Prostate gland (tissue), 2 donors: Measurements from ENCODE around the gene IRS1. TPM values are rescaled to one million over a fixed set of nuclear protein-coding genes. Genes with fewer than 3 reads are reported as not detected.
"Not testable (repeated sequence)": the region's sequence is repeated elsewhere in the genome, so short reads cannot be mapped to it uniquely, and the experiment has no call there.

Experiments used
- DNase-seq: peaks from one replicate; pipeline ENCODE4 v3.0.0-alpha.2; 2019; ENCODE audit warnings: low spot score
- H3K27ac ChIP-seq, 2 donors: fragments of 200-600 bp; sonication (generic); 2 replicates each; pipeline ENCODE4 v1.5.1; 2017 to 2019
- H3K27me3 ChIP-seq: fragments of 200-600 bp; sonication (generic); replicated peaks from 2 replicates; pipeline ENCODE4 v1.5.1; 2019; ENCODE audit not compliant: insufficient read depth
- H3K36me3 ChIP-seq, 2 donors: fragments of 200-600 bp; sonication (generic); 1 replicate in 1 of 2; 2 replicates in 1 of 2; pipeline versions ENCODE4 v1.5.1 to v1.8.1; 2017 to 2019
- H3K4me1 ChIP-seq: fragments of 200-600 bp; sonication (generic); replicated peaks from 2 replicates; pipeline ENCODE4 v1.5.1; 2019
- H3K4me3 ChIP-seq, 2 donors: fragments of 200-600 bp; sonication (generic); 2 replicates each; pipeline ENCODE4 v1.5.1; 2017 to 2019
- H3K9me3 ChIP-seq: fragments of 200-600 bp; sonication (generic); 2 replicates; pipeline ENCODE4 v1.5.1; 2017
- CTCF ChIP-seq, 4 experiments: fragments of 200-600 bp in 2 of 4; fragments of 450-650 bp in 2 of 4; sonication (generic) in 2 of 4; IDR thresholded peaks; 1 replicate in 3 of 4; 2 replicates in 1 of 4; pipeline ENCODE4 v1.5.1; 2016 to 2019; ENCODE audit warnings: antibody characterized with exemption in 4 of 4, mild to moderate bottlenecking in 2 of 4, moderate library complexity in 2 of 4
- POLR2A ChIP-seq: fragments of 450-650 bp; IDR thresholded peaks from one replicate; pipeline ENCODE4 v1.6.1; 2016; ENCODE audit warnings: antibody characterized with exemption, mild to moderate bottlenecking
- POLR2AphosphoS5 ChIP-seq: sonication (generic); formaldehyde crosslinking; IDR thresholded peaks from one replicate; pipeline ENCODE4 v1.6.1; 2017; ENCODE audit warnings: antibody characterized with exemption
- WGBS: methylation state at CpG from one replicate; pipeline ENCODE4 v1.1.5; 2018; 5-methylcytosine and 5-hydroxymethylcytosine counted together
- intact Hi-C: fragments of 100-400 bp; cut with DNase I; formaldehyde crosslinking; loops from one replicate; pipeline ENCODE4 v1.14.2; 2022
- total RNA-seq, 2 donors: library from RNA; depleted of rRNA; stranded (reverse); fragments of >200 nt; gene quantifications; one replicate each; pipeline ENCODE4 v1.1.0, GENCODE V29; 2016

IRS1 gene
- total RNA-seq, 2 donors from 2014 or later = 37.6 to 40.6 TPM

GRCh38 chr2:226845386-226846116 lies 45.9 kb upstream of the IRS1 start:
- intact Hi-C loops = no loop called here
- Histone ChIP-seq H3K27ac (no peak overlapping the region), H3K4me1 (no peaks in the 10 kb centered on the region), H3K4me3 (no peak overlapping the region), H3K27me3 (no peaks in the 10 kb centered on the region), H3K36me3 (no peaks in the 10 kb centered on the region), H3K9me3 (no peaks in the 10 kb centered on the region)
- no peak for DNase-seq
- 90% methylated on average over 3 of the region's 3 CpGs for WGBS
- TF ChIP-seq CTCF (IDR thresholded peaks at IDR 0.05) (no peak), POLR2A (no peak), POLR2AphosphoS5 (no peak)

GRCh38 chr2:226843001-226843400 lies 43.4 kb upstream of the IRS1 start:
- DNase-seq, H3K9me3 ChIP-seq, H3K4me3 ChIP-seq, H3K27ac ChIP-seq, H3K27me3 ChIP-seq, H3K36me3 ChIP-seq, intact Hi-C loops, H3K4me1 ChIP-seq: not testable (repeated sequence)
- WGBS = 82% methylated on average over 1 of the region's 1 CpG

- no peaks in the 10 kb centered on the region for H3K9me3 ChIP-seq
- 97% methylated on average over 2 of the region's 2 CpGs for WGBS
- no peak for TF ChIP-seq POLR2AphosphoS5
- TF ChIP-seq CTCF (IDR thresholded peaks at IDR 0.05) = no peak
- no peak for TF ChIP-seq POLR2A
- no peak overlapping the region for H3K4me3 ChIP-seq
- H3K27me3 ChIP-seq = no peaks in the 10 kb centered on the region
- no peak overlapping the region for H3K27ac ChIP-seq
- intact Hi-C loops = loop anchor here (10.0 kb wide), 1 partner anchor 135 kb away; no protein-coding TSS in a partner anchor
- no peaks in the 10 kb centered on the region for H3K36me3 ChIP-seq
- H3K4me1 ChIP-seq = peaks cover 7% of the 10 kb centered on the region
- DNase-seq = no peak
Observed at GRCh38 chr2:226839951-226840350, 40.3 kb upstream of the IRS1 start.

GRCh38 chr2:226839161-226839560 lies 39.5 kb upstream of the IRS1 start:
- Histone ChIP-seq H3K9me3 (no peaks in the 10 kb centered on the region), H3K4me1 (peaks cover 7% of the 10 kb centered on the region), H3K36me3 (no peaks in the 10 kb centered on the region), H3K4me3 (no peak overlapping the region), H3K27ac (no peak overlapping the region), H3K27me3 (no peaks in the 10 kb centered on the region)
- TF ChIP-seq POLR2AphosphoS5 (no peak), CTCF (IDR thresholded peaks at IDR 0.05) (no peak), POLR2A (no peak)
- intact Hi-C loops = loop anchor here (10.0 kb wide), 1 partner anchor 136 kb away; no protein-coding TSS in a partner anchor
- DNase-seq = no peak
- WGBS = 52% methylated on average over 10 of the region's 10 CpGs

GRCh38 chr2:226838722-226839121 lies 39.1 kb upstream of the IRS1 start:
- TF ChIP-seq POLR2A (no peak), POLR2AphosphoS5 (no peak), CTCF (IDR thresholded peaks at IDR 0.05) (no peak)
- Histone ChIP-seq H3K36me3 (no peaks in the 10 kb centered on the region), H3K27me3 (no peaks in the 10 kb centered on the region), H3K27ac (no peak overlapping the region), H3K4me3 (no peak overlapping the region), H3K4me1 (peaks cover 7% of the 10 kb centered on the region), H3K9me3 (no peaks in the 10 kb centered on the region)
- intact Hi-C loops = loop anchor here (10.0 kb wide), 1 partner anchor 136 kb away; no protein-coding TSS in a partner anchor
- 31% methylated on average over 3 of the region's 3 CpGs for WGBS
- no peak for DNase-seq
